Measurements from ENCODE around the gene ZNF397. TPM values are rescaled to one million over a fixed set of nuclear protein-coding genes. Genes with fewer than 3 reads are reported as not detected.

ZNF397 gene
- polyA plus RNA-seq, 1 donor from 2014 or later = 58.7 TPM

- H3K9me3 ChIP-seq (ENCODE audit: low read length) = no peaks in the 10 kb centered on the region
Observed at GRCh38 chr18:35247412-35248249, 6.8 kb downstream of the ZNF397 start.

DNA sequence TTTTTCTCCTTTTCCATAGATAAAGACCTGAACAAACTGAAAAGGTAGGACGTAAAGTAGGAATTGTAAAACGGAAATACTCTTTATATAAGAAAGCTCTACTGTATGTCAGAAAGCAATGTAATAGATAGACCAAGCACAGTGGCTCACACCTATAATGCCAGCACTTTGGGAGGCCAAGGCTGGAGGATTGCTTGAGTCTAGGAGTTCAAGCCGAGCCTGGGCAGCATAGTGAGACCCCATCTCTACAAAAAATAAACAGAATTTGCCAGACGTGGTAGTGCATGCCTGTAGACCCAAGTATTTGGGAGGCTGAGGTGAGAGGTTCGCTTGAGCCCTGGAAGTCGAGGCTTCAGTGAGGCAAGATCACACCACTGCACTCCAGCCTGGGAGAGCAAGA, 7.6 kb downstream of the ZNF397 start:
- no peaks in the 10 kb centered on the region for H3F3A ChIP-seq (ENCODE audit: insufficient read depth, low read length, poor library complexity, severe bottlenecking)
- no peaks in the 10 kb centered on the region for H3K9me3 ChIP-seq (ENCODE audit: low read length)
- no peak overlapping the region for H3K27ac ChIP-seq (ENCODE audit: low read length)
- H3K27me3 ChIP-seq (ENCODE audit: insufficient read depth, low read depth, low read length) = no peaks in the 10 kb centered on the region
- peaks cover 5% of the 10 kb centered on the region for H3K79me2 ChIP-seq (replicated peaks; ENCODE audit: insufficient read depth, low read length)
- no peaks in the 10 kb centered on the region for H3K9me2 ChIP-seq (ENCODE audit: insufficient read depth, low read length)
- H3K9ac ChIP-seq (ENCODE audit: low read length) = no peak overlapping the region
- no peaks in the 10 kb centered on the region for H4K20me1 ChIP-seq (ENCODE audit: insufficient read depth)
- peaks cover 45% of the 10 kb centered on the region for H3K36me3 ChIP-seq (ENCODE audit: insufficient read depth, low read length)
- H3K4me2 ChIP-seq (ENCODE audit: low read length) = no peak overlapping the region
- no peak overlapping the region for H2AFZ ChIP-seq (ENCODE audit: low read depth, low read length)
- no peak overlapping the region for H3K4me3 ChIP-seq (ENCODE audit: low read length)
- no peak for TF ChIP-seq RAD21 (conservative IDR thresholded peaks at IDR 0.05)
- TF ChIP-seq SMC3 (conservative IDR thresholded peaks at IDR 0.05; ENCODE audit: poor library complexity) = no peak
- TF ChIP-seq EZH2 (IDR thresholded peaks at IDR 0.05; ENCODE audit: borderline replicate concordance, insufficient read depth, low read length, poor library complexity, severe bottlenecking) = no peak
- no peak for TF ChIP-seq REST (IDR thresholded peaks at IDR 0.05; ENCODE audit: borderline replicate concordance)
- no peak for TF ChIP-seq EP300 (conservative IDR thresholded peaks at IDR 0.05; ENCODE audit: poor library complexity, severe bottlenecking)

More at GRCh38 chr18:35247412-35248249, 6.8 kb downstream of the ZNF397 start:
- TF ChIP-seq EZH2 (IDR thresholded peaks at IDR 0.05; ENCODE audit: borderline replicate concordance, insufficient read depth, low read length, poor library complexity, severe bottlenecking) (no peak), RAD21 (conservative IDR thresholded peaks at IDR 0.05) (no peak), REST (IDR thresholded peaks at IDR 0.05; ENCODE audit: borderline replicate concordance) (no peak), SMC3 (conservative IDR thresholded peaks at IDR 0.05; ENCODE audit: poor library complexity) (no peak), MXI1 (conservative IDR thresholded peaks at IDR 0.05; ENCODE audit: poor library complexity, severe bottlenecking) (no peak), EP300 (conservative IDR thresholded peaks at IDR 0.05; ENCODE audit: poor library complexity, severe bottlenecking) (no peak), POLR2AphosphoS5 (IDR thresholded peaks at IDR 0.05) (no peak), TAF1 (IDR thresholded peaks at IDR 0.05; ENCODE audit: low read depth) (no peak)
- TF ChIP-seq, protein P1, sequence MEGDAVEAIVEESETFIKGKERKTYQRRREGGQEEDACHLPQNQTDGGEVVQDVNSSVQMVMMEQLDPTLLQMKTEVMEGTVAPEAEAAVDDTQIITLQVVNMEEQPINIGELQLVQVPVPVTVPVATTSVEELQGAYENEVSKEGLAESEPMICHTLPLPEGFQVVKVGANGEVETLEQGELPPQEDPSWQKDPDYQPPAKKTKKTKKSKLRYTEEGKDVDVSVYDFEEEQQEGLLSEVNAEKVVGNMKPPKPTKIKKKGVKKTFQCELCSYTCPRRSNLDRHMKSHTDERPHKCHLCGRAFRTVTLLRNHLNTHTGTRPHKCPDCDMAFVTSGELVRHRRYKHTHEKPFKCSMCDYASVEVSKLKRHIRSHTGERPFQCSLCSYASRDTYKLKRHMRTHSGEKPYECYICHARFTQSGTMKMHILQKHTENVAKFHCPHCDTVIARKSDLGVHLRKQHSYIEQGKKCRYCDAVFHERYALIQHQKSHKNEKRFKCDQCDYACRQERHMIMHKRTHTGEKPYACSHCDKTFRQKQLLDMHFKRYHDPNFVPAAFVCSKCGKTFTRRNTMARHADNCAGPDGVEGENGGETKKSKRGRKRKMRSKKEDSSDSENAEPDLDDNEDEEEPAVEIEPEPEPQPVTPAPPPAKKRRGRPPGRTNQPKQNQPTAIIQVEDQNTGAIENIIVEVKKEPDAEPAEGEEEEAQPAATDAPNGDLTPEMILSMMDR (IDR thresholded peaks at IDR 0.05; ENCODE audit: poor library complexity, severe bottlenecking) = no peak
- Histone ChIP-seq H4K20me1 (ENCODE audit: insufficient read depth) (no peaks in the 10 kb centered on the region), H3K27me3 (ENCODE audit: insufficient read depth, low read depth, low read length) (no peaks in the 10 kb centered on the region), H3K4me3 (ENCODE audit: low read length) (no peak overlapping the region), H3K27ac (ENCODE audit: low read length) (no peak overlapping the region), H3K9ac (ENCODE audit: low read length) (no peak overlapping the region), H3K4me2 (ENCODE audit: low read length) (no peak overlapping the region), H3F3A (ENCODE audit: insufficient read depth, low read length, poor library complexity, severe bottlenecking) (no peaks in the 10 kb centered on the region), H3K36me3 (ENCODE audit: insufficient read depth, low read length) (peaks cover 45% of the 10 kb centered on the region), H3K9me2 (ENCODE audit: insufficient read depth, low read length) (no peaks in the 10 kb centered on the region), H2AFZ (ENCODE audit: low read depth, low read length) (no peak overlapping the region), H3K79me2 (replicated peaks; ENCODE audit: insufficient read depth, low read length) (peaks cover 13% of the 10 kb centered on the region)

Measured in neural cell (in vitro differentiated cells).